PC-9 (cell line): ENCODE measurements around the gene KBTBD12. TPM values are rescaled to one million over a fixed set of nuclear protein-coding genes. Genes with fewer than 3 reads are reported as not detected.

Source experiments
- Bru-seq: library from RNA; stranded (reverse); fragments of 400-500 nt; gene quantifications from one replicate; lab custom pipeline; 2021; lab: Mats Ljungman, UMichigan
- BruChase-seq, 2 experiments: library from RNA; stranded (reverse); fragments of 400-500 nt; gene quantifications; one replicate each; lab custom pipeline; 2021; lab: Mats Ljungman, UMichigan
- BruUV-seq: library from RNA; stranded (reverse); fragments of 400-500 nt; replicated peaks from 2 replicates; lab custom pipeline; 2021; lab: Mats Ljungman, UMichigan
- CTCF ChIA-PET: fragments of 300-600 bp; sonication (Branson Sonifier 250); formaldehyde crosslinking; loops from one replicate; lab custom pipeline; 2022; ENCODE audit warnings: antibody characterized with exemption; lab: Charles Lee
- POLR2A ChIA-PET: fragments of 300-600 bp; sonication (Branson Sonifier 250); formaldehyde crosslinking; loops from one replicate; lab custom pipeline; 2022; ENCODE audit warnings: antibody characterized with exemption; ENCODE audit not compliant: unreplicated experiment; lab: Charles Lee
- DNase-seq, 2 experiments: peaks; one replicate each; pipeline versions ENCODE4 v3.0.0 to v3.0.0-alpha.2; 2015 to 2022; ENCODE audit warnings: mixed read lengths in 1 of 2
- H2AFZ ChIP-seq: fragments of 200-600 bp; sonication (generic); 2 replicates; pipeline ENCODE4 v1.8.1; 2017; ENCODE audit warnings: antibody characterized with exemption
- H3F3A ChIP-seq: fragments of 200-600 bp; sonication (generic); 2 replicates; pipeline ENCODE4 v1.8.1; 2017; ENCODE audit warnings: antibody characterized with exemption, mild to moderate bottlenecking, low read depth; ENCODE audit not compliant: insufficient read depth
- H3K27ac ChIP-seq: fragments of 200-600 bp; sonication (generic); 2 replicates; pipeline ENCODE4 v1.6.1; 2016; ENCODE audit warnings: mixed run types
- H3K27me3 ChIP-seq: fragments of 200-600 bp; sonication (generic); 2 replicates; pipeline ENCODE4 v1.6.1; 2016; ENCODE audit warnings: low read depth, mixed run types; ENCODE audit not compliant: insufficient read depth
- H3K36me3 ChIP-seq: fragments of 200-600 bp; sonication (generic); 2 replicates; pipeline ENCODE4 v1.6.1; 2016; ENCODE audit warnings: low read depth, mixed run types
- H3K4me1 ChIP-seq: fragments of 200-600 bp; sonication (generic); replicated peaks from 2 replicates; pipeline ENCODE4 v1.6.1; 2016; ENCODE audit warnings: mixed run types; ENCODE audit not compliant: insufficient read depth
- H3K4me2 ChIP-seq: fragments of 200-600 bp; sonication (generic); 2 replicates; pipeline ENCODE4 v1.6.1; 2017; ENCODE audit warnings: mixed run types
- H3K4me3 ChIP-seq: fragments of 200-600 bp; sonication (generic); 2 replicates; pipeline ENCODE4 v1.6.1; 2016; ENCODE audit warnings: mixed run types
- H3K79me2 ChIP-seq: fragments of 200-600 bp; sonication (generic); 2 replicates; pipeline ENCODE4 v1.6.1; 2017; ENCODE audit warnings: low read depth, mixed run types
- H3K9me2 ChIP-seq: fragments of 200-600 bp; sonication (generic); 2 replicates; pipeline ENCODE4 v1.8.1; 2017; ENCODE audit warnings: mild to moderate bottlenecking; ENCODE audit not compliant: insufficient read depth
- H3K9me3 ChIP-seq: fragments of 200-600 bp; sonication (generic); 2 replicates; pipeline ENCODE4 v1.8.1; 2016; ENCODE audit warnings: low read depth; ENCODE audit not compliant: insufficient read depth
- H4K20me1 ChIP-seq: fragments of 200-600 bp; sonication (generic); 2 replicates; pipeline ENCODE4 v1.8.1; 2017; ENCODE audit not compliant: insufficient read depth
- CTCF ChIP-seq: fragments of 200-600 bp; sonication (generic); conservative IDR thresholded peaks from 2 replicates; pipeline ENCODE4 v1.6.1; 2017; ENCODE audit warnings: mixed run types, antibody characterized with exemption, mild to moderate bottlenecking, moderate library complexity
- EZH2 ChIP-seq: fragments of 200-600 bp; sonication (generic); IDR thresholded peaks from 2 replicates; pipeline ENCODE4 v1.8.0; 2017; ENCODE audit warnings: antibody characterized with exemption, low read depth
- intact Hi-C: fragments of 100-400 bp; cut with micrococcal nuclease; formaldehyde crosslinking; loops from one replicate; pipeline ENCODE4 v1.10.0; 2022; ENCODE audit not compliant: unreplicated experiment
- long read RNA-seq: library from polyadenylated mRNA; stranded (forward); transcript quantifications from one replicate; pipeline ENCODE4 v2.0.0, GENCODE V29; 2022
- total RNA-seq: library from RNA; stranded (reverse); gene quantifications from 2 replicates; pipeline ENCODE4 v1.2.3, GENCODE V29; 2021

Gene KBTBD12
- total RNA-seq (0.80 and 1.1 TPM in 2 replicates), Bru-seq, nascent RNA (percentile 29 among the genes with signal in this experiment), BruChase-seq, experiment 1, labeled RNA remaining after a 2-hour chase (percentile 29 among the genes with signal in this experiment), BruChase-seq, experiment 2, labeled RNA remaining after a 6-hour chase (percentile 14 among the genes with signal in this experiment)
- long read RNA-seq = 0 reads

GRCh38 chr3:127915115-127915936 lies at the start of gene KBTBD12:
KBTBD12 (plus strand) TSS chr3:127915232; CDS start chr3:127923062, 7,830 bp downstream.
- no peaks in the 10 kb centered on the region for H3F3A ChIP-seq
- no peak within 1 kb of the TSS for H3K4me3 ChIP-seq
- DNase-seq = peak in 1 of 2 experiments; percentile 29
- H3K4me2 ChIP-seq = no peak within 1 kb of the TSS
- POLR2A ChIA-PET = no interaction called here
- no peak within 1 kb of the TSS for H3K27ac ChIP-seq
- H4K20me1 ChIP-seq = no peaks in the 10 kb centered on the region
- CTCF ChIA-PET = no interaction called here
- H3K9me3 ChIP-seq = no peaks in the 10 kb centered on the region
- intact Hi-C loops = no loop called here
- no peaks in the 10 kb centered on the region for H3K9me2 ChIP-seq
- no peaks in the 10 kb centered on the region for H3K4me1 ChIP-seq
- H3K36me3 ChIP-seq = no peaks in the 10 kb centered on the region
- no peaks in the 10 kb centered on the region for H3K79me2 ChIP-seq
- H3K27me3 ChIP-seq = no peaks in the 10 kb centered on the region
- H2AFZ ChIP-seq = no peak within 1 kb of the TSS
- TF ChIP-seq EZH2 = no peak
- TF ChIP-seq CTCF = no peak
- no TSS peak for BruUV-seq

GRCh38 chr3:127865941-127866340 lies 49.1 kb upstream of the KBTBD12 start:
- Histone ChIP-seq H3F3A (no peaks in the 10 kb centered on the region), H3K27me3 (no peaks in the 10 kb centered on the region), H3K4me2 (no peak overlapping the region), H3K4me1 (no peaks in the 10 kb centered on the region), H3K9me2 (no peaks in the 10 kb centered on the region), H3K79me2 (no peaks in the 10 kb centered on the region), H4K20me1 (no peaks in the 10 kb centered on the region), H3K4me3 (no peak overlapping the region), H3K27ac (no peak overlapping the region), H3K36me3 (no peaks in the 10 kb centered on the region), H3K9me3 (no peaks in the 10 kb centered on the region), H2AFZ (no peak overlapping the region)
- ChIA-PET CTCF (no interaction called here), POLR2A (interaction anchor here (0.8 kb wide), 1 partner anchor 880 kb away, joined by 6 read pairs; no protein-coding TSS in a partner anchor)
- DNase-seq = no peak
- intact Hi-C loops = no loop called here
- no peak; the same call in 1 of the 2 replicates for TF ChIP-seq CTCF
- no TSS peak for BruUV-seq

GRCh38 chr3:127867412-127867811 lies 47.6 kb upstream of the KBTBD12 start:
- no peaks in the 10 kb centered on the region for H3K4me1 ChIP-seq
- no peaks in the 10 kb centered on the region for H3K27me3 ChIP-seq
- no peaks in the 10 kb centered on the region for H3F3A ChIP-seq
- ChIA-PET CTCF (no interaction called here), POLR2A (no interaction called here)
- no peaks in the 10 kb centered on the region for H4K20me1 ChIP-seq
- H3K4me3 ChIP-seq = no peak overlapping the region
- H3K27ac ChIP-seq = no peak overlapping the region
- no peak overlapping the region for H2AFZ ChIP-seq
- H3K79me2 ChIP-seq = no peaks in the 10 kb centered on the region
- no peaks in the 10 kb centered on the region for H3K9me2 ChIP-seq
- no peaks in the 10 kb centered on the region for H3K9me3 ChIP-seq
- no peaks in the 10 kb centered on the region for H3K36me3 ChIP-seq
- DNase-seq = no peak
- no TSS peak for BruUV-seq
- no peak overlapping the region for H3K4me2 ChIP-seq
- no peak for TF ChIP-seq EZH2
- no peak for TF ChIP-seq CTCF
- intact Hi-C loops = no loop called here
